HEK293T (cell line): ENCODE data around the gene MTMR3.

Experiments
- CTCF ChIA-PET: fragments of 350-600 bp; formaldehyde crosslinking; extraction: SDS; loops from one replicate; lab custom pipeline; 2021; ENCODE audit warnings: antibody characterized with exemption, inconsistent platforms; lab: Yijun Ruan, JAX
- POLR2A ChIA-PET: fragments of 350-600 bp; formaldehyde crosslinking; extraction: SDS; loops from one replicate; lab custom pipeline; 2020; ENCODE audit warnings: antibody characterized with exemption, inconsistent platforms; lab: Yijun Ruan, JAX
- DNase-seq: peaks from one replicate; pipeline ENCODE4 v3.0.0; 2012; ENCODE audit warnings: mixed read lengths; ENCODE audit errors: extremely low spot score
- ARNT ChIP-seq: fragments of 450-650 bp; IDR thresholded peaks from 2 replicates; pipeline ENCODE4 v1.6.1; 2017; ENCODE audit warnings: mild to moderate bottlenecking
- BHLHE40 ChIP-seq: fragments of 450-650 bp; IDR thresholded peaks from 2 replicates; pipeline ENCODE4 v1.6.1; 2016; ENCODE audit warnings: mild to moderate bottlenecking, moderate library complexity, borderline replicate concordance
- CTBP1 ChIP-seq: fragments of 450-650 bp; IDR thresholded peaks from 2 replicates; pipeline ENCODE4 v1.6.1; 2016; ENCODE audit warnings: borderline replicate concordance
- ELF4 ChIP-seq: fragments of 450-650 bp; IDR thresholded peaks from 2 replicates; pipeline ENCODE4 v1.6.1; 2017; ENCODE audit warnings: antibody characterized with exemption
- FOXA1 ChIP-seq: fragments of 450-650 bp; IDR thresholded peaks from 2 replicates; pipeline ENCODE4 v1.6.1; 2016; ENCODE audit warnings: mild to moderate bottlenecking
- FOXK2 ChIP-seq: fragments of 450-650 bp; IDR thresholded peaks from 2 replicates; pipeline ENCODE4 v1.6.1; 2016; ENCODE audit warnings: mild to moderate bottlenecking
- FOXM1 ChIP-seq: fragments of 450-650 bp; IDR thresholded peaks from 2 replicates; pipeline ENCODE4 v1.6.1; 2017; ENCODE audit warnings: mild to moderate bottlenecking, borderline replicate concordance
- HDGF ChIP-seq: fragments of 450-650 bp; IDR thresholded peaks from 2 replicates; pipeline ENCODE4 v1.6.1; 2017; ENCODE audit warnings: antibody characterized with exemption, borderline replicate concordance
- L3MBTL2 ChIP-seq: fragments of 450-650 bp; conservative IDR thresholded peaks from 2 replicates; pipeline ENCODE4 v1.6.1; 2016; ENCODE audit warnings: mild to moderate bottlenecking
- LEF1 ChIP-seq: fragments of 450-650 bp; IDR thresholded peaks from 2 replicates; pipeline ENCODE4 v1.6.1; 2017; ENCODE audit warnings: mild to moderate bottlenecking, borderline replicate concordance
- NFRKB ChIP-seq: fragments of 450-650 bp; IDR thresholded peaks from 2 replicates; pipeline ENCODE4 v1.6.1; 2016; ENCODE audit warnings: mild to moderate bottlenecking, moderate library complexity
- SP1 ChIP-seq: fragments of 450-650 bp; IDR thresholded peaks from 2 replicates; pipeline ENCODE4 v1.6.1; 2017
- SUZ12 ChIP-seq: fragments of 450-650 bp; IDR thresholded peaks from 2 replicates; pipeline ENCODE4 v1.6.1; 2016; ENCODE audit warnings: mild to moderate bottlenecking
- TARDBP ChIP-seq: fragments of 450-650 bp; IDR thresholded peaks from 2 replicates; pipeline ENCODE4 v1.6.1; 2016
- ZNF384 ChIP-seq: fragments of 450-650 bp; IDR thresholded peaks from 2 replicates; pipeline ENCODE4 v1.6.1; 2016
- TF ChIP-seq, protein P1 (sequence below): fragments of 450-650 bp; IDR thresholded peaks from 2 replicates; pipeline ENCODE4 v1.6.1; 2016

Gene MTMR3

DNA sequence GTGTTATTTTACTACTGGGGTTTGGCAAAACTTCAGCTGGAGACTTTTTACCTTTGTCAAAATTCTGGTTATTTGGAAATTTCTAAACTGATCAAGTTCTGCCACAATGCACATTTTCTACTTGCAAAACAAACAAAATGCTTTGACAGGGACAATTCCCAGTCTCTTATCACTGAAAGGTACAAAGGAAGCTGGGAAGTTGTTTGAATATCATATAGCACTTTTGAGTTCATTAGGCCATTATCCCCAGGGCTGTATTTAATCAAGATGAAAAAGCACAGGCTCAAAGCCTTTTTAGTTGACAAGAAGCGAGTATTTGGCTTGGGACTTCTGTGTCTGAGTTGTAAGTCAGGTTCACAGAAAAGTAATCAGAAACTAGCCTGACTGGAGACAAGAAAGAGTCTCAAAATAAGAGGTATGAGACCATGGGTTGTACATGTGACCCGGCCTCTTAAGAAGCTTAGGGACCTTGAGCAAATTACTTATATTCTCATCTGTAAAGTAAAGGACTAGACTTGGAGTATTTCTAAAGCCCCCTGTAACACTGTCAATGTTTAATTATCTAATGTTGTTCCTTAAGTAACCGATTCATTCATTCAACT lies 194.4 kb downstream of the MTMR3 start:
- TF ChIP-seq LEF1 (no peak), ZNF384 (no peak), TARDBP (no peak), FOXK2 (no peak), ARNT (no peak), SP1 (no peak), SUZ12 (no peak), CTBP1 (no peak), L3MBTL2 (no peak), BHLHE40 (no peak), ELF4 (no peak), FOXA1 (no peak), NFRKB (no peak), HDGF (no peak)
- TF ChIP-seq, protein P1, sequence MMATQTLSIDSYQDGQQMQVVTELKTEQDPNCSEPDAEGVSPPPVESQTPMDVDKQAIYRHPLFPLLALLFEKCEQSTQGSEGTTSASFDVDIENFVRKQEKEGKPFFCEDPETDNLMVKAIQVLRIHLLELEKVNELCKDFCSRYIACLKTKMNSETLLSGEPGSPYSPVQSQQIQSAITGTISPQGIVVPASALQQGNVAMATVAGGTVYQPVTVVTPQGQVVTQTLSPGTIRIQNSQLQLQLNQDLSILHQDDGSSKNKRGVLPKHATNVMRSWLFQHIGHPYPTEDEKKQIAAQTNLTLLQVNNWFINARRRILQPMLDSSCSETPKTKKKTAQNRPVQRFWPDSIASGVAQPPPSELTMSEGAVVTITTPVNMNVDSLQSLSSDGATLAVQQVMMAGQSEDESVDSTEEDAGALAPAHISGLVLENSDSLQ = no peak
- no peak for DNase-seq
- POLR2A ChIA-PET = no interaction called here
- CTCF ChIA-PET = no interaction called here

DNA sequence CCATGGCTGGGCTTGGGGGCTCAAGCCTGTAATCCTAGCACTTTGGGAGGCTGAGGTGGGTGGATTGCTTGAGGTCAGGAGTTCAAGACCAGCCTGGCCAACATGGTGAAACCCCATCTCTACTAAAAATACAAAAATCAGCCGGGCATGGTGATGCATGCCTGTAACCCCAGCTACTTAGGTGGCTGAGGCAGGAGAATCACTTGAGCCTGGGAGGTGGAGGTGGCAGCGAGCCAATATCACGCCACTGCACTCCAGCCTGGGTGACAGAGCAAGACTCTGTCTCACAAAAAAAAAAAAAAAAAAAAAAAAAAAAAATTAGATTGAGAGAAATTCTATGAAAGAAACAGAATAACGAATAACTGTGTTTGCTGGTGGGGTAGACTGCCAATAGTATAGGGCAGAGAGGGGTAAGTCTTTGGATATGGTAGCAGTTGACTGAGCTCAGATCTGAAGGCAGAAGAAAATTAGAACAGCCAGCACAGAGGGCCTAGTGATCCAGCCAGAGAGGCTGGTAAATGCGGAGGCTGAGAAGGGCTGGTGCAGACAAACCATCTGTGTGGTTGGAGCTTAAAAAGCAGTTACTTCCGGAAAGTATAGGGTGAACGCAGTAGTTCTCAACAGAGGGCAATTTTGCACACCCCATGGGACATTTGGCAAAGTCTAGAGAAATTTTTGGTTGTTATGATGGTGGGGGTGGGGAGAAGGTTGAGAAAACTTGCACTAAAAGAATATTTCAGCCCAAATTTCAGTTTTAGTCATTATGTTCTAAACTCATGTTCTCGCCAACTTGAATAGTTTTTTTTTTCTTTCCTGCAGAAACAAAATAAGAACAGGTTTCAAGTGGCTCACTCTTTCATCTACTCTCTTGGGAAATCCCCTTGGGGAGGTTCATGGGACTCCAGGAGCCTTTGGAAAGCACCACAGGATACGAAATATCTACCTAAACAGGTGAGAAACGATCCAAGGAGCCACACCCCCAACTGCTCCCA lies 195.6 kb downstream of the MTMR3 start:
- TF ChIP-seq FOXK2 (no peak), NFRKB (no peak), SUZ12 (no peak), ELF4 (no peak), TARDBP (no peak), L3MBTL2 (no peak), LEF1 (no peak), CTBP1 (no peak), SP1 (no peak), HDGF (no peak), BHLHE40 (no peak), ZNF384 (no peak), FOXA1 (no peak), FOXM1 (no peak), ARNT (no peak)
- TF ChIP-seq, protein P1 = no peak
- POLR2A ChIA-PET = no interaction called here
- DNase-seq = no peak
- CTCF ChIA-PET = no interaction called here

DNA sequence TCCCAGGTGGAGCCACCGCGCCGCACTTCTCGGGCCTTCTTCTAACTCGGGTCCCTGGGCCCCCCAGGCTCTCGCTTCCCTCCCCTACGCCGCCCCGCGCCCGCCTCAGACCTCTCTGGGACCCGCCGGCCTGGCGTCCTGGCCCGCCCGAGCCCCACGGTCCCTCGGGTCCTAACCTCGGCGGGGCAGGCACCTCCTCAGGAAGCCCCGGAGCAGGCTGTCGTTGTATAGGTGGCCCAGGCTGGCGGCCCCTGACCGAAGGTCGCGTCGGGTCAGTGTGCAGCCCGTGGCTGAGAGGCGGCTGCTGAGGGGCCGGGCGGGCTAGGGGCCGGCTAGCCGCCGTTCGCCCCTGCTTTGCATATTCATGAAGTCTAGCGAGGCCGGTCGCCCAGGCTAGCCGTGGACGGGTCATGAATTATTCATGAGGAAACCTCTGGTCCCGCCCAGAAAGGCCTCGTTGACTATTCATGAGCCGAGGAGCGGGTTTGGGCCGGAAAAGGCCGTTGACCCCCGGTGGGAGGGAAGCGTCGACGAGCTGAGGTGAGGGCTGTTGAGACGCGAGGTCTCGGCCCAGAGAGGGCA lies 197.1 kb downstream of the MTMR3 start, which contains the start of gene HORMAD2:
Gene HORMAD2 (plus strand): TSS at position 513 of the 582 bp plus-strand sequence. CDS start 13,489 bp downstream, outside the sequence.
- CTCF ChIA-PET = no interaction called here
- POLR2A ChIA-PET = no interaction called here
- no peak for DNase-seq
- TF ChIP-seq TARDBP (no peak), SP1 (no peak), SUZ12 (no peak), FOXK2 (no peak), ZNF384 (no peak), BHLHE40 (no peak), HDGF (no peak), CTBP1 (no peak), ELF4 (no peak), FOXA1 (no peak), FOXM1 (no peak), LEF1 (no peak), NFRKB (no peak)
- TF ChIP-seq, protein P1 = no peak
